BLaER1 treated with 17β-estradiol and CSF1 and Interleukin-3, amounts not matched to agents 10 nM and 100 nM (cell line): ENCODE measurements around the gene SELPLG.
"Not testable (repeated sequence)": the region's sequence is repeated elsewhere in the genome, so short reads cannot be mapped to it uniquely, and the experiment has no call there.

Experiments used
- H3K27ac ChIP-seq, 11 experiments: shearing (Covaris generic); formaldehyde crosslinking; 2 replicates each; pipeline ENCODE4 v1.8.1; 2022
- H3K27me3 ChIP-seq, 11 experiments: shearing (Covaris generic); formaldehyde crosslinking; 2 replicates each; pipeline ENCODE4 v1.8.1; 2022
- H3K36me3 ChIP-seq, 11 experiments: shearing (Covaris generic); formaldehyde crosslinking; 2 replicates each; pipeline ENCODE4 v1.8.1; 2022
- H3K4me1 ChIP-seq, 10 experiments: shearing (Covaris generic); formaldehyde crosslinking; 2 replicates each; pipeline ENCODE4 v1.8.1; 2022
- H3K4me2 ChIP-seq, 11 experiments: shearing (Covaris generic); formaldehyde crosslinking; 2 replicates each; pipeline ENCODE4 v1.8.1; 2022
- H3K4me3 ChIP-seq, 10 experiments: shearing (Covaris generic); formaldehyde crosslinking; 2 replicates each; pipeline ENCODE4 v1.8.1; 2022
- H3K9ac ChIP-seq, 11 experiments: shearing (Covaris generic); formaldehyde crosslinking; 2 replicates each; pipeline ENCODE4 v1.8.1; 2022
- H3K9me3 ChIP-seq, 11 experiments: shearing (Covaris generic); formaldehyde crosslinking; replicated peaks in 1 of 11; 2 replicates each; pipeline ENCODE4 v1.8.1; 2022
- H4K20me1 ChIP-seq, 11 experiments: shearing (Covaris generic); formaldehyde crosslinking; 2 replicates each; pipeline ENCODE4 v1.8.1; 2022
- Cebpa-rat ChIP-seq, 11 experiments: shearing (Covaris generic); IDR thresholded peaks; 2 replicates each; pipeline ENCODE4 v1.8.1; 2022

Gene SELPLG

DNA sequence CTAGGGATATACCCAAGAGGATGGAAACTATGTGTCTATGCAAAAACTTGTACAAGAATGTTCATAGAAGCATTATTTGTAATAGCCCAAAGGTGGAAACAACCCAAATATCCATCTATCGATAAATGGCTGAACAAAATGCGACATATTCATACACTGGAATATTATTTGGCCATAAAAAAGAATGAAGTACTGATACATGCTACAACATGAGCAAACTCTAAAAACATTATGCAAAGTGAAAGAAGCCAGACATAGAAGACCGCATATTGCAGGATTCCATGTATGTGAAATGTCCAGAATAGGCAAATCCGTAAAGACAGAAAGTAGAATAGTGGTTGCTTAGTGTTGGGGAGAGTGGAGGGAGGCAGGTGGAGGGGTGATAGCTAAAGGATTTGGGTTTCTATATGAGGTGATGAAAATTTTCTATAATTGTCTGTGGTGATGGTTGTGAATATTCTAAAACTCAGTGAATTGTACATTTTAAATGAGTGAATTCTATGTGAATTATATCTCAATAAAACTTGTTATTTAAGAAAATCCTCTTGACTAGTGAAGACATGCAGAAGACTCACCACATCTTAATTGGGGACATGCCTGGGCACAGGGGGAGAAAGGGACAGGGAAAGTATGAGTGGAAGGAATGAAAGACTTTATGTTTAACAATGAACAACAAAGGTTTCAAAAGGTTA is 29.8 kb upstream of the SELPLG start:
- Histone ChIP-seq H3K4me3 (no peak overlapping the region), H3K4me1 (peaks cover 36 to 57% (median 48%) of the 10 kb centered on the region in 10 experiments), H3K27ac (peak overlapping the region; percentile 66 to 94 (median 88); a peak in 21 of 22 replicates), H3K9ac (peak overlapping the region in 9 of 11 experiments; percentile 65 to 82 (median 75); a peak in 14 of 22 replicates), H3K36me3 (peaks cover 13 to 52% (median 32%) of the 10 kb centered on the region in 11 experiments), H4K20me1 (peaks cover 0 to 89% (median 0%) of the 10 kb centered on the region in 11 experiments; a peak in 7 of 22 replicates), H3K27me3 (no peaks in the 10 kb centered on the region), H3K9me3 (no peaks in the 10 kb centered on the region), H3K4me2 (peak overlapping the region; percentile 67 to 90 (median 79); a peak in 14 of 22 replicates)
- TF ChIP-seq Cebpa-rat (IDR thresholded peaks at IDR 0.05), result no peak

DNA sequence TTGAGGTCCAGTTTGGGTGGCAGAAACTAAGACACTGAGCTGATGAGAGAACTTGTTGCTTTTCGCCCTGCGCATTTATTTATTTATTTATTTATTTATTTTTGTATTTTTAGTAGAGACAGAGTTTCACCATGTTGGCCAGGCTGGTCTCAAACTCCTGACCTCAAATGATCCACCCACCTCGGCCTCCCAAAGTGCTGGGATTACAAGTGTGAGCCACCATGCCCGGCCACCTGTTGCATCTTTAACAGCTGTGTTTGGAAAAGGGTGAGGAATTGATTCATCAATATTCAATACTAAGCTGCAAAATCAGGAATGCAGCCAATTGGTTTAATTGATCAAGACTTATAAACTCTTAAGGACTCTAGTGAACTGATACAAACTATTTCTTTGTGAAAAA is 24.4 kb upstream of the SELPLG start:
- not testable (repeated sequence) for H3K4me3 ChIP-seq, H3K4me1 ChIP-seq, H3K27ac ChIP-seq, H3K9me3 ChIP-seq, H3K4me2 ChIP-seq, H3K27me3 ChIP-seq, H3K9ac ChIP-seq
- Histone ChIP-seq H4K20me1 (peaks cover 0 to 69% (median 0%) of the 10 kb centered on the region in 11 experiments; a peak in 5 of 22 replicates), H3K36me3 (peaks cover 45 to 97% (median 73%) of the 10 kb centered on the region in 11 experiments)

DNA sequence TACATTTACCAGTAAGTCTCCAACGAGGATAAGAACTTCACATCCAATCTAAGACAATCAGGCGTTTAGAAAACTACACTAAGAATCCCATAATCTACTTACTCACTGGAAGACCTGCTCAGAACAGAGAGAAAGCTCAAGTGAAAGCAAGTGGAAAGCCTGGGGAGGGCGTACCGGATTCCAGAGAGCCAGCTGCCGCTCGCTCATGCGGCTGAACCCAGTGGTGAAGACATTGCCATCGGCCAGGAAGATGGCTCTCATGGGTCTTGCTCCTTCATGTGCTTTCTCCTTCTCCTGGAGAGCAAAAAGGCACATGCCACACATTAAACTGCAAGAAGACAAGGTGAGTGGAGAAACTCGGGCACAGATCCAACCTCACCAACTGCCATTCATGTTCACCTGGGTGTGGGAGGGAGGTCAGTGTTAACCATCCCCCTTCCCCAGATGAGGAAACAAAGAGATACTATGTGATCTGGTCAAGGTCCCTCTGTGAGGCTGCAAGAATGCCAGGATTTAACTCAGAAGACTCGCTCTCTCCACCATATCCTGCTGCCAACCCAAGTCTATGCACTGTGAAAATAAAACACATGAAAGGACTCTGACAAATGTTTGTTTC is 23.5 kb upstream of the SELPLG start:
- Histone ChIP-seq H3K4me2 (peak overlapping the region in 1 of 11 experiments; percentile 0; a peak in 1 of 22 replicates), H3K4me3 (no peak overlapping the region), H3K9me3 (peaks cover 0 to 5% (median 0%) of the 10 kb centered on the region in 11 experiments; a peak in 4 of 22 replicates), H3K27ac (peak overlapping the region in 1 of 11 experiments; percentile 6; a peak in 3 of 22 replicates), H3K9ac (no peak overlapping the region), H3K36me3 (peaks cover 48 to 98% (median 80%) of the 10 kb centered on the region in 11 experiments), H3K4me1 (peaks cover 0 to 8% (median 0%) of the 10 kb centered on the region in 10 experiments; a peak in 4 of 20 replicates), H3K27me3 (no peaks in the 10 kb centered on the region), H4K20me1 (peaks cover 0 to 69% (median 0%) of the 10 kb centered on the region in 11 experiments; a peak in 5 of 22 replicates)
- no peak for TF ChIP-seq Cebpa-rat (IDR thresholded peaks at IDR 0.05)

DNA sequence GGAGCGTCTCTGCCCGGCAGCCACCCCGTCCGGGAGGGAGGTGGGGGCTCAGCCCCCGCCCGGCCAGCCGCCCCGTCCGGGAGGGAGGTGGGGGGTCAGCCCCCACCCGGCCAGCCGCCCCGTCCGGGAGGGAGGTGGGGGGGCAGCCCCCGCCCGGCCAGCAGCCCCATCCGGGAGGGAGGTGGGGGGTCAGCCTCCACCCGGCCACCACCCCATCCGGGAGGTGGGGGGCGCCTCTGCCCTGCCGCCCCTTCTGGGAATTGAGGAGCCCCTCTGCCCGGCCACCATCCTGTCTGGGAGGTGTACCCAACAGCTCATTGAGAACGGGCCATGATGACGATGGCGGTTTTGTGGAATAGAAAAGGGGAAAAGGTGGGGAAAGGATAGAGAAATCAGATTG is 22.6 kb upstream of the SELPLG start:
- H4K20me1 ChIP-seq, result peaks cover 0 to 62% (median 0%) of the 10 kb centered on the region in 11 experiments; a peak in 4 of 22 replicates
- H3K4me3 ChIP-seq, H3K9me3 ChIP-seq, H3K4me2 ChIP-seq, H3K27me3 ChIP-seq, H3K4me1 ChIP-seq, H3K9ac ChIP-seq, H3K27ac ChIP-seq: not testable (repeated sequence)
- H3K36me3 ChIP-seq, result peaks cover 57 to 98% (median 80%) of the 10 kb centered on the region in 11 experiments

DNA sequence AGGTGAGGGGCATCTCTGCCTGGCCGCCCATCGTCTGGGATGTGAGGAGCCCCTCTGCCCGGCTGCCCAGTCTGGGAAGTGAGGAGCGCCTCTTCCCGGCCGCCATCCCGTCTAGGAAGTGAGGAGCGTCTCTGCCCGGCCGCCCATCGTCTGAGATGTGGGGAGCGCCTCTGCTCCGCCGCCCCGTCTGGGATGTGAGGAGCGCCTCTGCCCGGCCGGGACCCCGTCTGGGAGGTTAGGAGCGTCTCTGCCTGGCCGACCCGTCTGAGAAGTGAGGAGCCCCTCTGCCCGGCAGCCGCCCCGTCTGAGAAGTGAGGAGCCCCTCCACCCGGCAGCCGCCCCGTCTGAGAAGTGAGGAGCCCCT is 22.1 kb upstream of the SELPLG start:
- not testable (repeated sequence) for H3K27ac ChIP-seq, H3K4me3 ChIP-seq, H3K9me3 ChIP-seq, H3K27me3 ChIP-seq, H3K9ac ChIP-seq, H3K4me1 ChIP-seq, H3K4me2 ChIP-seq
- Histone ChIP-seq H4K20me1 (peaks cover 0 to 59% (median 0%) of the 10 kb centered on the region in 11 experiments; a peak in 4 of 22 replicates), H3K36me3 (peaks cover 61 to 98% (median 85%) of the 10 kb centered on the region in 11 experiments)

DNA sequence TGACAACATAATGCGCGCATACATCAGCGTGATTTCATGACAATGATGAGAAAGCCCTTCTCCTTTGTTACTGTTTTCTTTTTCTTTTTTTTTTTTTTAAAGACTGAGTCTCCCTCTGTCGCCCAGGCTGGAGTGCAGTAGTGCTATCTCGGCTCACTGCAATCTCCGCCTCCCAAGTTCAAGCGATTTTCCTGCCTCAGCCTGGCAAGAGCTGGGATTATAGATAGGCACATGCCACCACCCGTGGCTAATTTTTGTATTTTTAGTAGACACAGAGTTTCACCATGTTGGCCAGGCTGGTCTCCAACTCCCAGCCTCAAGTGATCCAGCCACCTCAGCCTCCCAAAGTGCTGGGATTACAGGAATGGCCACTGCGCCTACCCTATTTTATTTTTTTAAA is 20.9 kb upstream of the SELPLG start:
- H3K4me2 ChIP-seq, H3K4me3 ChIP-seq, H3K4me1 ChIP-seq, H3K27me3 ChIP-seq, H3K27ac ChIP-seq, H3K9me3 ChIP-seq, H3K9ac ChIP-seq: not testable (repeated sequence)
- Histone ChIP-seq H4K20me1 (peaks cover 0 to 49% (median 0%) of the 10 kb centered on the region in 11 experiments; a peak in 4 of 22 replicates), H3K36me3 (peaks cover 66 to 98% (median 86%) of the 10 kb centered on the region in 11 experiments)

DNA sequence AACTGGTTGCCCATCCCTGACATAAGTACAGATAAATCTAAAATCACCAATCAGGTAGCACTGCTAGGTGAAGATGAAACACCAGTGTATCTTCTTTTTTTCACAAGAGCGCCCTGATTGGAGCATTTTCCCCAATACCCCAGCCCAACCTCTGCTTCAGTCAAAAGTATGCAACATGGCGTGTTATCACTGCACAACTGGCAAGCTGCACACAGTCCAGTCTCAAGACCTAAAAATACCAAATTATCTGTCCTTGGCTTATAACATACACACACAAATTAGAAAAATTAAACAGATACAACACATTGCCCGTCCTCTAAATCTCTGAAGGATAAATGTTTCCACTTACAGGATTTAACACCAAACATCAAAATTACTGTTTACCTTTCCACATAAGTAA is 20.2 kb upstream of the SELPLG start:
- peaks cover 0 to 5% (median 0%) of the 10 kb centered on the region in 11 experiments; a peak in 4 of 22 replicates for H3K9me3 ChIP-seq
- H3K4me2 ChIP-seq, result no peak overlapping the region
- H3K36me3 ChIP-seq, result peaks cover 70 to 98% (median 89%) of the 10 kb centered on the region in 11 experiments
- H4K20me1 ChIP-seq, result peaks cover 0 to 49% (median 0%) of the 10 kb centered on the region in 11 experiments; a peak in 4 of 22 replicates
- no peak overlapping the region for H3K4me3 ChIP-seq
- H3K4me1 ChIP-seq, result peaks cover 0 to 8% (median 0%) of the 10 kb centered on the region in 10 experiments; a peak in 4 of 20 replicates
- H3K27ac ChIP-seq, result no peak overlapping the region
- no peaks in the 10 kb centered on the region for H3K27me3 ChIP-seq
- peak overlapping the region in 1 of 11 experiments; percentile 9; a peak in 1 of 22 replicates for H3K9ac ChIP-seq
- no peak for TF ChIP-seq Cebpa-rat (IDR thresholded peaks at IDR 0.05)

DNA sequence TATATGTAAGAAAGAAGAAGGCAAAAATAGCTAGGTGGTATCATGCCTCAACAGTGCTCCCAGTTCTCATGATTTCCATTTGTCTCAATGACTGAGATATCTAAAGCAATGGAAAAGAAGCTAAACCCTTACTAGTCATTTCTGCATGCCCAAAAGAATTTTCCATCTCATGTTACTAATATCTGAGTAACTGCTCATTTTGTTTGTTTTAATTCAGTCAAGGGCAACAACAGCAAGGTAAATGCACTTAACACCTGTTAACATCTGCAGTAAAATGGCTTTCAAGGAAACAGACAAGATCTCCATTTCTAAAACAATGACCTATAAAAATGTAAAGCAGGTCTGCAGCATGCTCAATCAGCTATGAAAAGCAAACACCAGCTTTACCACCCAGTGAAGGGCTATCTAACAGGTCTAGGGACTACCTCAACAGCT is 19.4 kb upstream of the SELPLG start:
- Histone ChIP-seq H3K27ac (no peak overlapping the region), H3K4me1 (peaks cover 4 to 10% (median 6%) of the 10 kb centered on the region in 10 experiments; a peak in 12 of 20 replicates), H3K4me2 (no peak overlapping the region), H3K27me3 (no peaks in the 10 kb centered on the region), H3K36me3 (peaks cover 70 to 98% (median 89%) of the 10 kb centered on the region in 11 experiments), H3K4me3 (no peak overlapping the region), H4K20me1 (peaks cover 0 to 42% (median 0%) of the 10 kb centered on the region in 11 experiments; a peak in 4 of 22 replicates), H3K9me3 (peaks cover 0 to 5% (median 0%) of the 10 kb centered on the region in 11 experiments; a peak in 4 of 22 replicates), H3K9ac (no peak overlapping the region)
- TF ChIP-seq Cebpa-rat (IDR thresholded peaks at IDR 0.05), result no peak

DNA sequence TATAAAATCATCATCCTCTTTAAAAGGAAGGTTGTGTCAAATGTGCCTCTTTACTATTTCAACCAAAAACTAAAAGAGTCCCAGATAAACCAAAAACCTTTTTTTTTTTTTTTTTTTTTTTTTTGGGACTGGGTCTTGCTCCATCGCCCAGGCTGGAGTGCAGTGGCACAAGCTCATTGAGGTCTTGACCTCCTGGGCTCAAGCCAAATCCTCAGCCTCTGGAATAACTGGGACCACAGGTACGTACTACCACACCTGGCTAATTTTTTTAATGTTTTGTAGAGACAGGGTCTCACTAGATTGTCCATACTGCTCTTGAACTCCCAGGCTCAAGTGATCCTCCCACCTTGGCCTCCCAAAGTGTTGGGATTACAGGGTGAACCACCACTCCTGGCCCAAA is 16.4 kb upstream of the SELPLG start:
- Histone ChIP-seq H4K20me1 (peaks cover 0 to 31% (median 0%) of the 10 kb centered on the region in 11 experiments; a peak in 4 of 22 replicates), H3K27ac (no peak overlapping the region), H3K4me1 (peaks cover 26 to 36% (median 34%) of the 10 kb centered on the region in 10 experiments), H3K9ac (no peak overlapping the region), H3K4me2 (no peak overlapping the region), H3K27me3 (no peaks in the 10 kb centered on the region), H3K36me3 (peaks cover 55 to 100% (median 75%) of the 10 kb centered on the region in 11 experiments), H3K4me3 (no peak overlapping the region), H3K9me3 (no peaks in the 10 kb centered on the region)
- no peak for TF ChIP-seq Cebpa-rat (IDR thresholded peaks at IDR 0.05)
